Astrocyte of the cerebellum (primary cell): ENCODE data around the gene ZNF710.

ENCODE experiments used
- DNase-seq: peaks from one replicate; pipeline ENCODE4 v3.0.0-alpha.2; 2011; ENCODE audit warnings: low read depth
- H3K4me3 ChIP-seq: 2 replicates; pipeline ENCODE4 v1.5.1; 2011; ENCODE audit warnings: mild to moderate bottlenecking, low read depth, low read length, moderate library complexity
- CTCF ChIP-seq: IDR thresholded peaks from 2 replicates; pipeline ENCODE4 v1.5.1; 2012; ENCODE audit warnings: low read length, low read depth, moderate library complexity, mild to moderate bottlenecking; ENCODE audit errors: missing control alignments
- in situ Hi-C: cut with HindIII; loops from 2 replicates; pipeline ENCODE4 v1.10.0; 2017; ENCODE audit warnings: low sequenced_read_pairs

Gene ZNF710

GRCh38 chr15:90046911-90047392 is 45.8 kb downstream of the ZNF710 start:
- in situ Hi-C loops = loop anchor here (5.0 kb wide), 2 partner anchors 35 to 170 kb away; no protein-coding TSS in a partner anchor
- H3K4me3 ChIP-seq = no peak overlapping the region
- no peak for TF ChIP-seq CTCF
- no peak for DNase-seq

GRCh38 chr15:90047956-90048575 is 46.9 kb downstream of the ZNF710 start:
- DNase-seq = no peak

GRCh38 chr15:90049030-90049429 is 47.9 kb downstream of the ZNF710 start:
- no peak for DNase-seq
- TF ChIP-seq CTCF = no peak
- in situ Hi-C loops = loop anchor here (5.0 kb wide), 2 partner anchors 37 to 168 kb away; no protein-coding TSS in a partner anchor
- no peak overlapping the region for H3K4me3 ChIP-seq

More at GRCh38 chr15:90047956-90048575, 46.9 kb downstream of the ZNF710 start:
- H3K4me3 ChIP-seq = no peak overlapping the region
- TF ChIP-seq CTCF = no peak
- in situ Hi-C loops = loop anchor here (5.0 kb wide), 2 partner anchors 36 to 169 kb away; no protein-coding TSS in a partner anchor

GRCh38 chr15:90049666-90050604 is 48.8 kb downstream of the ZNF710 start:
- DNase-seq = no peak
- H3K4me3 ChIP-seq = no peak overlapping the region
- in situ Hi-C loops = loop anchor here (5.0 kb wide), 2 partner anchors 38 to 167 kb away; no protein-coding TSS in a partner anchor
- no peak for TF ChIP-seq CTCF

- no peak for TF ChIP-seq CTCF
- in situ Hi-C loops = no loop called here
- no peak for DNase-seq
- no peak overlapping the region for H3K4me3 ChIP-seq
Measured at GRCh38 chr15:90051874-90052273, 50.8 kb downstream of the ZNF710 start.

GRCh38 chr15:90053685-90054466 is 52.8 kb downstream of the ZNF710 start:
- in situ Hi-C loops = no loop called here
- TF ChIP-seq CTCF = no peak
- H3K4me3 ChIP-seq = no peak overlapping the region
- no peak for DNase-seq
